GM23338 (cell line): Measurements from ENCODE around the gene SLC17A5. TPM values are rescaled to one million over a fixed set of nuclear protein-coding genes. Genes with fewer than 3 reads are reported as not detected.

Experiments used
- ATAC-seq: fragments of 200-7000 bp; cut with Tn5 transposase; 3 replicates; pipeline ENCODE4 v1.9.1; 2020
- DNase-seq: peaks from one replicate; pipeline ENCODE4 v3.0.0-alpha.2; 2015; ENCODE audit warnings: low spot score
- H2AFZ ChIP-seq: fragments of 200-600 bp; sonication (generic); 2 replicates; pipeline ENCODE4 v1.8.0; 2016; ENCODE audit warnings: antibody characterized with exemption, mild to moderate bottlenecking, moderate library complexity
- H3F3A ChIP-seq: fragments of 200-600 bp; sonication (generic); replicated peaks from 2 replicates; pipeline ENCODE4 v1.8.0; 2017; ENCODE audit warnings: antibody characterized with exemption, mixed run types, low read depth
- H3K27ac ChIP-seq: fragments of 200-600 bp; sonication (generic); 2 replicates; pipeline ENCODE4 v1.6.1; 2016; ENCODE audit warnings: low read depth
- H3K27me3 ChIP-seq: fragments of 200-600 bp; sonication (generic); 2 replicates; pipeline ENCODE4 v1.8.0; 2016; ENCODE audit warnings: mild to moderate bottlenecking, mixed run types, moderate library complexity; ENCODE audit not compliant: insufficient read depth
- H3K36me3 ChIP-seq: fragments of 200-600 bp; sonication (generic); 2 replicates; pipeline ENCODE4 v1.8.0; 2016; ENCODE audit warnings: mild to moderate bottlenecking; ENCODE audit not compliant: insufficient read depth
- H3K4me1 ChIP-seq: fragments of 200-600 bp; sonication (generic); 2 replicates; pipeline ENCODE4 v1.8.0; 2016; ENCODE audit warnings: mild to moderate bottlenecking, moderate library complexity; ENCODE audit not compliant: insufficient read depth
- H3K4me2 ChIP-seq: fragments of 200-600 bp; sonication (generic); 2 replicates; pipeline ENCODE4 v1.7.1; 2017; ENCODE audit warnings: mixed run types
- H3K4me3 ChIP-seq: fragments of 200-600 bp; sonication (generic); 2 replicates; pipeline ENCODE4 v1.6.1; 2016; ENCODE audit warnings: mixed run types
- H3K79me2 ChIP-seq: fragments of 200-600 bp; sonication (generic); replicated peaks from 2 replicates; pipeline ENCODE4 v1.8.0; 2017; ENCODE audit warnings: mild to moderate bottlenecking; ENCODE audit not compliant: insufficient read depth
- H3K9me2 ChIP-seq: fragments of 200-600 bp; sonication (generic); 2 replicates; pipeline ENCODE4 v1.8.0; 2017; ENCODE audit not compliant: insufficient read depth
- H4K20me1 ChIP-seq: fragments of 200-600 bp; sonication (generic); replicated peaks from 2 replicates; pipeline ENCODE4 v1.8.0; 2017; ENCODE audit warnings: mild to moderate bottlenecking; ENCODE audit not compliant: insufficient read depth
- H3K27ac Mint-ChIP-seq: 2 replicates; pipeline ENCODE4 v1.8.0; 2020; ENCODE audit warnings: inconsistent platforms, mild to moderate bottlenecking, moderate library complexity, mixed read lengths
- H3K27me3 Mint-ChIP-seq: 3 replicates; pipeline ENCODE4 v1.8.0; 2022; ENCODE audit warnings: low read depth, mild to moderate bottlenecking, moderate library complexity, mixed read lengths, inconsistent platforms; ENCODE audit not compliant: insufficient read depth, poor library complexity
- H3K36me3 Mint-ChIP-seq: 3 replicates; pipeline ENCODE4 v1.8.0; 2021; ENCODE audit warnings: low read depth, mild to moderate bottlenecking, inconsistent platforms, moderate library complexity, mixed read lengths
- H3K4me1 Mint-ChIP-seq: 3 replicates; pipeline ENCODE4 v1.8.0; 2020; ENCODE audit warnings: mild to moderate bottlenecking, inconsistent platforms, mixed read lengths
- H3K4me3 Mint-ChIP-seq: 3 replicates; pipeline ENCODE4 v1.8.0; 2021; ENCODE audit warnings: moderate library complexity, mild to moderate bottlenecking, inconsistent platforms, mixed read lengths
- H3K9me3 Mint-ChIP-seq: 3 replicates; pipeline ENCODE4 v1.8.0; 2020; ENCODE audit warnings: moderate library complexity, mild to moderate bottlenecking, inconsistent platforms, mixed read lengths
- CREB1 ChIP-seq: fragments of 250-450 bp; sonication (Bioruptor Pico); IDR thresholded peaks from 2 replicates; pipeline ENCODE4 v1.5.0; 2020; ENCODE audit warnings: low read depth, mild to moderate bottlenecking, moderate library complexity
- ZNF114 ChIP-seq: fragments of 250-450 bp; sonication (Bioruptor Pico); IDR thresholded peaks from 2 replicates; pipeline ENCODE4 v1.5.0; 2020; ENCODE audit warnings: mild to moderate bottlenecking, moderate library complexity
- polyA plus RNA-seq: library from polyadenylated mRNA; unstranded; fragments of >200 nt; fragmentation: Nextera tagmentation; extraction: Ambion mirVana; gene quantifications from 2 replicates; pipeline ENCODE4 v1.2.1, GENCODE V29; 2016
- total RNA-seq: library from RNA; depleted of rRNA; stranded (reverse); fragments of >200 nt; shearing (Covaris generic); gene quantifications from 2 replicates; pipeline ENCODE4 v1.2.3, GENCODE V29; 2014
- TF ChIP-seq, protein P1 (sequence below): IDR thresholded peaks from one replicate; pipeline ENCODE4 v1.6.1; 2018; ENCODE audit warnings: antibody characterized with exemption; ENCODE audit not compliant: unreplicated experiment
- TF ChIP-seq, protein P2 (sequence below): IDR thresholded peaks from 2 replicates; pipeline ENCODE4 v1.6.1; 2016; ENCODE audit warnings: antibody characterized with exemption
- TF ChIP-seq, protein P3 (sequence below): fragments of 250-450 bp; sonication (Bioruptor Pico); IDR thresholded peaks from 2 replicates; pipeline ENCODE4 v1.5.0; 2020; ENCODE audit warnings: mild to moderate bottlenecking, moderate library complexity

Gene SLC17A5
- total and polyA plus RNA-seq, 2 experiments from 2014 or later = 9.2 to 17.7 TPM

DNA sequence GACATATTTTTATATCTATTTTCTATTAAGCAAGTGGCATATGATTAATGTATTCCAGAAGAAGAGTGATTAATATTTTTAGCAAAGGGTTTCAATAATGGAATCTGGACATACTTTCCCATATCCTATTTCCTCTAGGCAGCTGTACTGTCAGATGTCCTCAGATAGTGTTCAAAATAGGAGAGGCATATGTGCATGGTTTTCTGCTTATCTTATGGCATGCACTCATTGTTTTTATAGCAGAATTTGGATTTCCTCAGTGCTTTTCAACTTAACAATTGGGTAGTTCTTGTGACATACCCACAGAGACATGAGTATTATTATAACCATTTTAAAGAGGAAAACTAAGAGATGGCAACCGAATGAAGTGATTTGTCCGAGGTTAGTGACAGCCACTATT lies 12.6 kb upstream of the SLC17A5 start:
- H3K4me1 Mint-ChIP-seq = no peaks in the 10 kb centered on the region
- no peak overlapping the region for H3K27ac Mint-ChIP-seq
- no peak for ATAC-seq
- Histone ChIP-seq H3K9me2 (no peaks in the 10 kb centered on the region), H3K4me3 (no peak overlapping the region), H3K27me3 (no peaks in the 10 kb centered on the region), H3K27ac (no peak overlapping the region), H4K20me1 (no peaks in the 10 kb centered on the region), H3K79me2 (no peaks in the 10 kb centered on the region), H2AFZ (no peak overlapping the region), H3K4me2 (no peak overlapping the region), H3F3A (no peaks in the 10 kb centered on the region), H3K4me1 (no peaks in the 10 kb centered on the region), H3K36me3 (no peaks in the 10 kb centered on the region)
- no peak overlapping the region for H3K4me3 Mint-ChIP-seq
- H3K36me3 Mint-ChIP-seq = 0 out of 3 replicates have a peak, but pooled peaks cover 4% of the 10 kb centered on the region
- TF ChIP-seq, protein P1, sequence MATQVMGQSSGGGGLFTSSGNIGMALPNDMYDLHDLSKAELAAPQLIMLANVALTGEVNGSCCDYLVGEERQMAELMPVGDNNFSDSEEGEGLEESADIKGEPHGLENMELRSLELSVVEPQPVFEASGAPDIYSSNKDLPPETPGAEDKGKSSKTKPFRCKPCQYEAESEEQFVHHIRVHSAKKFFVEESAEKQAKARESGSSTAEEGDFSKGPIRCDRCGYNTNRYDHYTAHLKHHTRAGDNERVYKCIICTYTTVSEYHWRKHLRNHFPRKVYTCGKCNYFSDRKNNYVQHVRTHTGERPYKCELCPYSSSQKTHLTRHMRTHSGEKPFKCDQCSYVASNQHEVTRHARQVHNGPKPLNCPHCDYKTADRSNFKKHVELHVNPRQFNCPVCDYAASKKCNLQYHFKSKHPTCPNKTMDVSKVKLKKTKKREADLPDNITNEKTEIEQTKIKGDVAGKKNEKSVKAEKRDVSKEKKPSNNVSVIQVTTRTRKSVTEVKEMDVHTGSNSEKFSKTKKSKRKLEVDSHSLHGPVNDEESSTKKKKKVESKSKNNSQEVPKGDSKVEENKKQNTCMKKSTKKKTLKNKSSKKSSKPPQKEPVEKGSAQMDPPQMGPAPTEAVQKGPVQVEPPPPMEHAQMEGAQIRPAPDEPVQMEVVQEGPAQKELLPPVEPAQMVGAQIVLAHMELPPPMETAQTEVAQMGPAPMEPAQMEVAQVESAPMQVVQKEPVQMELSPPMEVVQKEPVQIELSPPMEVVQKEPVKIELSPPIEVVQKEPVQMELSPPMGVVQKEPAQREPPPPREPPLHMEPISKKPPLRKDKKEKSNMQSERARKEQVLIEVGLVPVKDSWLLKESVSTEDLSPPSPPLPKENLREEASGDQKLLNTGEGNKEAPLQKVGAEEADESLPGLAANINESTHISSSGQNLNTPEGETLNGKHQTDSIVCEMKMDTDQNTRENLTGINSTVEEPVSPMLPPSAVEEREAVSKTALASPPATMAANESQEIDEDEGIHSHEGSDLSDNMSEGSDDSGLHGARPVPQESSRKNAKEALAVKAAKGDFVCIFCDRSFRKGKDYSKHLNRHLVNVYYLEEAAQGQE = no peak
- peaks cover 5% of the 10 kb centered on the region; the same call in 1 of the 3 replicates for H3K9me3 Mint-ChIP-seq
- no peaks in the 10 kb centered on the region for H3K27me3 Mint-ChIP-seq
- no peak for DNase-seq

DNA sequence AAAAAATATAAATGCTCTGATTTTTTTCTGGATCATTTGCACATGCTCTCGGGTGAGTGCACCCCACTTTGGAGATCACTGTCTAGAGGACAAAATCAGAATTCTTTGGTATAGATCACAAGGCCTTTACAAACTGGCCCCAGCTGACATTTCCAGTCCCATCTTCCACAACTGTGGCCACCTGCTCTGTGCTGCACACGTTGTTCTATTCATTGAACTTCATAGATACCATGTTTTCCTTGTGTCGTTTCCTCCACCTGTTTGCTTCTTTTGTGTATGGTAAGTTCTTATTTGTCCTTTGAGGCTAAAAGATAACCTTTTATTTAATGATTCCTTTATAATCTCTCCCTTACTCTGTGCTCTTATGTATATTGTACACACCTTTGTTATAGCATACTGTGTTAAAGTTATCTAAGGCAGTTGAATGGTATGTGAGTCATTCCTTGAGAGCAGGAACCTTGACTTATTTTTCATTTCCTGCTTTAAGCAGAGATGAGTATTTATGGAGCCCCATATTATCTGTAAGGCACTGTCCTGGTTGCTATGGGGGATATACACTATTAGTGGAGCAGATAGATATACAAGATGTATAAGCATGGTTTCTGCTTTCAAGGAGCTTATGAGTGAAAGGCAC lies 12.0 kb upstream of the SLC17A5 start:
- peaks cover 5% of the 10 kb centered on the region; the same call in 1 of the 3 replicates for H3K9me3 Mint-ChIP-seq
- no peaks in the 10 kb centered on the region for H4K20me1 ChIP-seq
- H3K27me3 ChIP-seq = no peaks in the 10 kb centered on the region
- peaks cover 4% of the 10 kb centered on the region; the same call in 1 of the 3 replicates for H3K36me3 Mint-ChIP-seq
- H3K27me3 Mint-ChIP-seq = no peaks in the 10 kb centered on the region
- H3K9me2 ChIP-seq = no peaks in the 10 kb centered on the region
- DNase-seq (no peak), ATAC-seq (no peak)
- H3K79me2 ChIP-seq = no peaks in the 10 kb centered on the region
- no peak overlapping the region for H3K27ac Mint-ChIP-seq
- H2AFZ ChIP-seq = no peak overlapping the region
- no peaks in the 10 kb centered on the region for H3F3A ChIP-seq
- no peaks in the 10 kb centered on the region for H3K4me1 ChIP-seq
- H3K4me1 Mint-ChIP-seq = no peaks in the 10 kb centered on the region
- H3K27ac ChIP-seq = no peak overlapping the region
- no peak overlapping the region for H3K4me3 ChIP-seq
- no peaks in the 10 kb centered on the region for H3K36me3 ChIP-seq
- no peak overlapping the region for H3K4me2 ChIP-seq
- no peak overlapping the region for H3K4me3 Mint-ChIP-seq
- TF ChIP-seq, protein P2, sequence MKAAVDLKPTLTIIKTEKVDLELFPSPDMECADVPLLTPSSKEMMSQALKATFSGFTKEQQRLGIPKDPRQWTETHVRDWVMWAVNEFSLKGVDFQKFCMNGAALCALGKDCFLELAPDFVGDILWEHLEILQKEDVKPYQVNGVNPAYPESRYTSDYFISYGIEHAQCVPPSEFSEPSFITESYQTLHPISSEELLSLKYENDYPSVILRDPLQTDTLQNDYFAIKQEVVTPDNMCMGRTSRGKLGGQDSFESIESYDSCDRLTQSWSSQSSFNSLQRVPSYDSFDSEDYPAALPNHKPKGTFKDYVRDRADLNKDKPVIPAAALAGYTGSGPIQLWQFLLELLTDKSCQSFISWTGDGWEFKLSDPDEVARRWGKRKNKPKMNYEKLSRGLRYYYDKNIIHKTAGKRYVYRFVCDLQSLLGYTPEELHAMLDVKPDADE = no peak
- TF ChIP-seq, protein P1 = no peak
- TF ChIP-seq ZNF114 (CRISPR knock-in tag) (no peak), CREB1 (CRISPR knock-in tag) (no peak)
- TF ChIP-seq, protein P3, sequence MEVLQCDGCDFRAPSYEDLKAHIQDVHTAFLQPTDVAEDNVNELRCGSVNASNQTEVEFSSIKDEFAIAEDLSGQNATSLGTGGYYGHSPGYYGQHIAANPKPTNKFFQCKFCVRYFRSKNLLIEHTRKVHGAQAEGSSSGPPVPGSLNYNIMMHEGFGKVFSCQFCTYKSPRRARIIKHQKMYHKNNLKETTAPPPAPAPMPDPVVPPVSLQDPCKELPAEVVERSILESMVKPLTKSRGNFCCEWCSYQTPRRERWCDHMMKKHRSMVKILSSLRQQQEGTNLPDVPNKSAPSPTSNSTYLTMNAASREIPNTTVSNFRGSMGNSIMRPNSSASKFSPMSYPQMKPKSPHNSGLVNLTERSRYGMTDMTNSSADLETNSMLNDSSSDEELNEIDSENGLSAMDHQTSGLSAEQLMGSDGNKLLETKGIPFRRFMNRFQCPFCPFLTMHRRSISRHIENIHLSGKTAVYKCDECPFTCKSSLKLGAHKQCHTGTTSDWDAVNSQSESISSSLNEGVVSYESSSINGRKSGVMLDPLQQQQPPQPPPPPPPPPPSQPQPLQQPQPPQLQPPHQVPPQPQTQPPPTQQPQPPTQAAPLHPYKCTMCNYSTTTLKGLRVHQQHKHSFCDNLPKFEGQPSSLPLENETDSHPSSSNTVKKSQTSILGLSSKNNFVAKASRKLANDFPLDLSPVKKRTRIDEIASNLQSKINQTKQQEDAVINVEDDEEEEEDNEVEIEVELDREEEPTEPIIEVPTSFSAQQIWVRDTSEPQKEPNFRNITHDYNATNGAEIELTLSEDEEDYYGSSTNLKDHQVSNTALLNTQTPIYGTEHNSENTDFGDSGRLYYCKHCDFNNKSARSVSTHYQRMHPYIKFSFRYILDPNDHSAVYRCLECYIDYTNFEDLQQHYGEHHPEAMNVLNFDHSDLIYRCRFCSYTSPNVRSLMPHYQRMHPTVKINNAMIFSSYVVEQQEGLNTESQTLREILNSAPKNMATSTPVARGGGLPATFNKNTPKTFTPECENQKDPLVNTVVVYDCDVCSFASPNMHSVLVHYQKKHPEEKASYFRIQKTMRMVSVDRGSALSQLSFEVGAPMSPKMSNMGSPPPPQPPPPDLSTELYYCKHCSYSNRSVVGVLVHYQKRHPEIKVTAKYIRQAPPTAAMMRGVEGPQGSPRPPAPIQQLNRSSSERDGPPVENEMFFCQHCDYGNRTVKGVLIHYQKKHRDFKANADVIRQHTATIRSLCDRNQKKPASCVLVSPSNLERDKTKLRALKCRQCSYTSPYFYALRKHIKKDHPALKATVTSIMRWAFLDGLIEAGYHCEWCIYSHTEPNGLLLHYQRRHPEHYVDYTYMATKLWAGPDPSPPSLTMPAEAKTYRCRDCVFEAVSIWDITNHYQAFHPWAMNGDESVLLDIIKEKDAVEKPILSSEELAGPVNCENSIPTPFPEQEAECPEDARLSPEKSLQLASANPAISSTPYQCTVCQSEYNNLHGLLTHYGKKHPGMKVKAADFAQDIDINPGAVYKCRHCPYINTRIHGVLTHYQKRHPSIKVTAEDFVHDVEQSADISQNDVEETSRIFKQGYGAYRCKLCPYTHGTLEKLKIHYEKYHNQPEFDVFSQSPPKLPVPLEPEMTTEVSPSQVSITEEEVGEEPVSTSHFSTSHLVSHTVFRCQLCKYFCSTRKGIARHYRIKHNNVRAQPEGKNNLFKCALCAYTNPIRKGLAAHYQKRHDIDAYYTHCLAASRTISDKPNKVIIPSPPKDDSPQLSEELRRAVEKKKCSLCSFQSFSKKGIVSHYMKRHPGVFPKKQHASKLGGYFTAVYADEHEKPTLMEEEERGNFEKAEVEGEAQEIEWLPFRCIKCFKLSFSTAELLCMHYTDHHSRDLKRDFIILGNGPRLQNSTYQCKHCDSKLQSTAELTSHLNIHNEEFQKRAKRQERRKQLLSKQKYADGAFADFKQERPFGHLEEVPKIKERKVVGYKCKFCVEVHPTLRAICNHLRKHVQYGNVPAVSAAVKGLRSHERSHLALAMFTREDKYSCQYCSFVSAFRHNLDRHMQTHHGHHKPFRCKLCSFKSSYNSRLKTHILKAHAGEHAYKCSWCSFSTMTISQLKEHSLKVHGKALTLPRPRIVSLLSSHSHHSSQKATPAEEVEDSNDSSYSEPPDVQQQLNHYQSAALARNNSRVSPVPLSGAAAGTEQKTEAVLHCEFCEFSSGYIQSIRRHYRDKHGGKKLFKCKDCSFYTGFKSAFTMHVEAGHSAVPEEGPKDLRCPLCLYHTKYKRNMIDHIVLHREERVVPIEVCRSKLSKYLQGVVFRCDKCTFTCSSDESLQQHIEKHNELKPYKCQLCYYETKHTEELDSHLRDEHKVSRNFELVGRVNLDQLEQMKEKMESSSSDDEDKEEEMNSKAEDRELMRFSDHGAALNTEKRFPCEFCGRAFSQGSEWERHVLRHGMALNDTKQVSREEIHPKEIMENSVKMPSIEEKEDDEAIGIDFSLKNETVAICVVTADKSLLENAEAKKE (CRISPR knock-in tag) = no peak
